ENCODE measurements around the gene CD248. TPM values are rescaled to one million over a fixed set of nuclear protein-coding genes. Genes with fewer than 3 reads are reported as not detected.

CD248 gene
- total RNA-seq, 4 donors from 2014 or later = 2.6 to 36.2 (median 6.5) TPM

- 58% methylated on average over 1 of the region's 1 CpG; no CpG with 5 or more reads in 1 of the 2 donors for WGBS, 2 donors (ENCODE audit: low coverage in 1 of 2)
- in situ Hi-C loops (cut with MboI; ENCODE audit: low pct_ligation_motif_present in 1 of 4, low pct_unique_long_range_greater_than_20kb in 1 of 4, low sequenced_read_pairs in 3 of 4) = no loop called here
- DNase-seq = no peak
- H3K4me1 ChIP-seq = peaks cover 13 to 28% (median 21%) of the 10 kb centered on the region in 4 donors
- no peak overlapping the region for H3K27ac ChIP-seq
- H3K27me3 ChIP-seq = no peaks in the 10 kb centered on the region
- intact Hi-C loops (cut with DNase I; ENCODE audit: low total_unique reads) = no loop called here
- no peak overlapping the region for H3K4me3 ChIP-seq
- H3K9me3 ChIP-seq = no peaks in the 10 kb centered on the region
- TF ChIP-seq POLR2AphosphoS5 (IDR thresholded peaks at IDR 0.05) (no peak), CTCF (IDR thresholded peaks at IDR 0.05) (no peak), EP300 (IDR thresholded peaks at IDR 0.05; ENCODE audit: low read depth) (no peak), POLR2A (IDR thresholded peaks at IDR 0.05) (no peak)
- peaks cover 0 to 40% (median 21%) of the 10 kb centered on the region in 4 donors for H3K36me3 ChIP-seq
These were observed 42.6 kb downstream of the CD248 start for GRCh38 chr11:66274219-66274618.

GRCh38 chr11:66272596-66272995 is 44.2 kb downstream of the CD248 start:
- TF ChIP-seq POLR2A (IDR thresholded peaks at IDR 0.05) (no peak), POLR2AphosphoS5 (IDR thresholded peaks at IDR 0.05) (no peak)
- no peaks in the 10 kb centered on the region for H3K27me3 ChIP-seq
- no peak overlapping the region for H3K27ac ChIP-seq
- H3K4me1 ChIP-seq = peaks cover 13 to 25% (median 15%) of the 10 kb centered on the region in 4 donors
- in situ Hi-C loops (cut with MboI; ENCODE audit: low pct_ligation_motif_present in 1 of 4, low pct_unique_long_range_greater_than_20kb in 1 of 4, low sequenced_read_pairs in 3 of 4) (no loop called here), intact Hi-C loops (cut with DNase I; ENCODE audit: low total_unique reads) (no loop called here)
- DNase-seq = no peak
- H3K4me3 ChIP-seq = no peak overlapping the region
- H3K36me3 ChIP-seq = peaks cover 0 to 40% (median 21%) of the 10 kb centered on the region in 4 donors
- WGBS, 2 donors (ENCODE audit: low coverage in 1 of 2) = 92% methylated on average over 2 of the region's 2 CpGs; no CpG with 5 or more reads in 1 of the 2 donors
- H3K9me3 ChIP-seq = no peaks in the 10 kb centered on the region

- no peaks in the 10 kb centered on the region for H3K27me3 ChIP-seq
- no peak overlapping the region for H3K27ac ChIP-seq
- no peak for TF ChIP-seq CTCF (IDR thresholded peaks at IDR 0.05)
- no peak for TF ChIP-seq POLR2AphosphoS5 (IDR thresholded peaks at IDR 0.05)
- H3K4me3 ChIP-seq = no peak overlapping the region
- peaks cover 0 to 40% (median 21%) of the 10 kb centered on the region in 4 donors for H3K36me3 ChIP-seq
- no peak for DNase-seq
- in situ Hi-C loops (cut with MboI; ENCODE audit: low pct_ligation_motif_present in 1 of 4, low pct_unique_long_range_greater_than_20kb in 1 of 4, low sequenced_read_pairs in 3 of 4) (no loop called here), intact Hi-C loops (cut with DNase I; ENCODE audit: low total_unique reads) (no loop called here)
- peaks cover 17 to 25% (median 17%) of the 10 kb centered on the region in 4 donors for H3K4me1 ChIP-seq
- 92% methylated on average over 7 of the region's 7 CpGs; no CpG with 5 or more reads in 1 of the 2 donors for WGBS, 2 donors (ENCODE audit: low coverage in 1 of 2)
- no peaks in the 10 kb centered on the region for H3K9me3 ChIP-seq
These were observed 45.0 kb downstream of the CD248 start for GRCh38 chr11:66271816-66272215.

- Histone ChIP-seq H3K27ac (peak overlapping the region; percentile 92 to 99 (median 97)), H3K36me3 (peaks cover 0 to 28% (median 14%) of the 10 kb centered on the region in 4 donors), H3K9me3 (no peaks in the 10 kb centered on the region), H3K4me3 (peak overlapping the region; percentile 62 to 96 (median 90)), H3K27me3 (no peaks in the 10 kb centered on the region), H3K4me1 (peaks cover 23 to 31% (median 24%) of the 10 kb centered on the region in 4 donors)
- DNase-seq = no peak
- TF ChIP-seq POLR2AphosphoS5 (IDR thresholded peaks at IDR 0.05) (no peak), CTCF (IDR thresholded peaks at IDR 0.05) (peak in 2 of 5 experiments; percentile 36 to 39), POLR2A (IDR thresholded peaks at IDR 0.05) (no peak)
- WGBS, 2 donors (ENCODE audit: low coverage in 1 of 2) = 0 to 2% methylated on average over 1 to 32 of the region's 32 CpGs
- intact Hi-C loops (cut with DNase I; ENCODE audit: low total_unique reads) (no loop called here), in situ Hi-C loops (cut with MboI; ENCODE audit: low pct_ligation_motif_present in 1 of 4, low pct_unique_long_range_greater_than_20kb in 1 of 4, low sequenced_read_pairs in 3 of 4) (no loop called here)
These were observed 47.6 kb downstream of the CD248 start for GRCh38 chr11:66268952-66269905.
